ENCODE data around the gene GALNT17.

GALNT17 gene

GRCh38 chr7:71130031-71130679 is 1.8 kb upstream of the GALNT17 start:
- no peak overlapping the region for H3K27ac ChIP-seq

GRCh38 chr7:71131256-71132126 is 453 bp upstream of the GALNT17 start:
- TF ChIP-seq CTCF (conservative IDR thresholded peaks at IDR 0.05), result peak; percentile 32
- peak overlapping the region; percentile 52 for H3K27ac ChIP-seq

More at GRCh38 chr7:71130031-71130679, 1.8 kb upstream of the GALNT17 start:
- TF ChIP-seq CTCF (conservative IDR thresholded peaks at IDR 0.05), result no peak

- no peak overlapping the region for H3K27ac ChIP-seq
- no peak for TF ChIP-seq CTCF (conservative IDR thresholded peaks at IDR 0.05)
Measured at GRCh38 chr7:71132377-71133231, 660 bp downstream of the GALNT17 start.

GRCh38 chr7:71133232-71133622 is 1.3 kb downstream of the GALNT17 start:
- H3K27ac ChIP-seq, result no peak overlapping the region
- no peak for TF ChIP-seq CTCF (conservative IDR thresholded peaks at IDR 0.05)

GRCh38 chr7:71133856-71134255 is 1.9 kb downstream of the GALNT17 start:
- TF ChIP-seq CTCF (conservative IDR thresholded peaks at IDR 0.05), result no peak
- no peak overlapping the region for H3K27ac ChIP-seq

GRCh38 chr7:71135116-71135515 is 3.2 kb downstream of the GALNT17 start:
- H3K27ac ChIP-seq, result no peak overlapping the region
- TF ChIP-seq CTCF (conservative IDR thresholded peaks at IDR 0.05), result no peak

- H3K27ac ChIP-seq, result no peak overlapping the region
Measured at GRCh38 chr7:71135663-71136062, 3.7 kb downstream of the GALNT17 start.

More at GRCh38 chr7:71135663-71136062, 3.7 kb downstream of the GALNT17 start:
- TF ChIP-seq CTCF (conservative IDR thresholded peaks at IDR 0.05), result no peak
